Immature natural killer cell (primary cell): ENCODE results near the gene OR8I2. TPM values are rescaled to one million over a fixed set of nuclear protein-coding genes. Genes with fewer than 3 reads are reported as not detected.

Experiments
- polyA plus RNA-seq, 3 donors: library from polyadenylated mRNA; unstranded; fragments of 300-500 nt; fragmentation: Illumina TruSeq; gene quantifications; one replicate each; pipeline ENCODE4 v1.2.3, GENCODE V29; 2021

The OR8I2 gene
- polyA plus RNA-seq, 3 donors from 2014 or later = not detected

Other genes with a start within 250 kb of the OR8I2 start
- not detected for gene TRIM51, start 210.0 kb upstream of the OR8I2 start, polyA plus RNA-seq
- not detected for gene OR5W2, start 178.7 kb upstream of the OR8I2 start, polyA plus RNA-seq
- not detected for gene OR5I1, start 156.9 kb upstream of the OR8I2 start, polyA plus RNA-seq
- not detected for gene OR10AG1, start 123.4 kb upstream of the OR8I2 start, polyA plus RNA-seq
- gene OR5F1, start 98.7 kb upstream of the OR8I2 start, polyA plus RNA-seq = not detected
- gene OR5AS1, start 65.7 kb upstream of the OR8I2 start, polyA plus RNA-seq = not detected
- gene OR8H2, start 10.4 kb downstream of the OR8I2 start, polyA plus RNA-seq = not detected
- not detected for gene OR8H3, start 29.1 kb downstream of the OR8I2 start, polyA plus RNA-seq
- gene OR8J3, start 46.9 kb downstream of the OR8I2 start, polyA plus RNA-seq = not detected
- gene OR8K5, start 67.0 kb downstream of the OR8I2 start, polyA plus RNA-seq = not detected
- not detected for gene OR5J2, start 83.3 kb downstream of the OR8I2 start, polyA plus RNA-seq
- gene OR5T2, start 140.9 kb downstream of the OR8I2 start, polyA plus RNA-seq = not detected
- gene OR5T3, start 158.9 kb downstream of the OR8I2 start, polyA plus RNA-seq = not detected
- not detected for gene OR5T1, start 180.8 kb downstream of the OR8I2 start, polyA plus RNA-seq
- not detected for gene OR8H1, start 198.9 kb downstream of the OR8I2 start, polyA plus RNA-seq
- not detected for gene OR8K3, start 221.8 kb downstream of the OR8I2 start, polyA plus RNA-seq